K562 (cell line): ENCODE measurements around the gene LRRC19. TPM values are rescaled to one million over a fixed set of nuclear protein-coding genes. Genes with fewer than 3 reads are reported as not detected.

ENCODE experiments used
- ATAC-seq: fragments of 200-7000 bp; cut with Tn5 transposase; 3 replicates; pipeline ENCODE4 v1.9.1; 2020; ENCODE audit warnings: moderate library complexity
- BruUV-seq: library from RNA; stranded (reverse); fragments of 400-500 nt; replicated peaks from 2 replicates; lab custom pipeline; 2021; lab: Mats Ljungman, UMichigan
- CTCF ChIA-PET: fragments of 300-600 bp; formaldehyde crosslinking; extraction: SDS; loops from one replicate; lab custom pipeline; 2021; ENCODE audit warnings: low intra/inter-chr PET ratio; lab: Yijun Ruan, JAX
- POLR2A ChIA-PET: fragments of 300-600, 350-650 bp; sonication (Branson Sonifier 250); formaldehyde crosslinking; extraction: SDS; loops from one replicate; lab custom pipeline; 2021; ENCODE audit warnings: antibody characterized with exemption, inconsistent platforms; lab: Yijun Ruan, JAX
- DNase-seq, 4 experiments: peaks; one replicate each; pipeline versions ENCODE4 v3.0.0 to v3.0.0-alpha.2; 2011 to 2018; ENCODE audit warnings: low spot score in 3 of 4, mixed read lengths in 3 of 4; ENCODE audit errors: extremely low read depth in 1 of 4
- FAIRE-seq: peaks from 2 replicates; lab custom pipeline; 2011; peaks lifted over from hg19 to GRCh38; lab: Jason Lieb, UNC
- H2AFZ ChIP-seq: 2 replicates; pipeline ENCODE4 v1.6.0; 2011; ENCODE audit warnings: low read depth, low read length, control low read depth, inconsistent platforms
- H3K27ac ChIP-seq: fragments of 200-600 bp; 3 replicates; pipeline ENCODE4 v1.8.0; 2011; ENCODE audit warnings: low read depth, mild to moderate bottlenecking, control low read depth, inconsistent platforms, low read length, moderate library complexity, mixed read lengths; ENCODE audit errors: extremely low read depth
- H3K27me3 ChIP-seq, 2 experiments: fragments of 300-600 bp in 1 of 2; 2 replicates in 1 of 2; 3 replicates in 1 of 2; pipeline versions ENCODE4 v1.6.0 to v1.8.0; 2011; ENCODE audit warnings: inconsistent platforms in 2 of 2, low read length in 2 of 2, mild to moderate bottlenecking in 1 of 2, mixed read lengths in 1 of 2, moderate library complexity in 1 of 2; ENCODE audit not compliant: control insufficient read depth in 2 of 2, insufficient read depth in 2 of 2
- H3K36me3 ChIP-seq: fragments of 300-600 bp; 3 replicates; pipeline ENCODE4 v1.8.0; 2011; ENCODE audit warnings: mild to moderate bottlenecking, low read length, inconsistent platforms; ENCODE audit not compliant: control insufficient read depth, insufficient read depth
- H3K4me1 ChIP-seq, 2 experiments: fragments of 200-600 bp in 1 of 2; replicated peaks in 1 of 2; 2 replicates in 1 of 2; 3 replicates in 1 of 2; pipeline versions ENCODE4 v1.5.1 to v1.8.0; 2011; ENCODE audit warnings: inconsistent platforms in 2 of 2, low read length in 2 of 2, mild to moderate bottlenecking in 1 of 2, mixed read lengths in 1 of 2, moderate library complexity in 1 of 2; ENCODE audit not compliant: control insufficient read depth in 2 of 2, insufficient read depth in 2 of 2
- H3K4me2 ChIP-seq: 2 replicates; pipeline ENCODE4 v1.6.1; 2011; ENCODE audit warnings: low read length, control low read depth, inconsistent platforms, mixed read lengths; ENCODE audit not compliant: insufficient read depth
- H3K4me3 ChIP-seq: fragments of 200-600 bp; sonication (generic), shearing (Covaris generic); 2 replicates; pipeline ENCODE4 v1.5.1; 2016; ENCODE audit warnings: control low read depth, inconsistent platforms
- H3K79me2 ChIP-seq: fragments of 200-600 bp; 3 replicates; pipeline ENCODE4 v1.8.0; 2011; ENCODE audit warnings: low read length, inconsistent platforms; ENCODE audit not compliant: control insufficient read depth, insufficient read depth
- H3K9ac ChIP-seq, 2 experiments: 2 replicates each; pipeline versions ENCODE4 v1.6.0 to v1.6.1; 2011; ENCODE audit warnings: low read depth in 2 of 2, low read length in 2 of 2, control low read depth in 1 of 2, inconsistent platforms in 1 of 2, mild to moderate bottlenecking in 1 of 2, mixed read lengths in 1 of 2; ENCODE audit not compliant: insufficient read depth in 1 of 2
- H3K9me1 ChIP-seq: one replicate; pipeline ENCODE4 v1.6.0; 2011; ENCODE audit warnings: inconsistent platforms, mild to moderate bottlenecking, low read length, moderate library complexity; ENCODE audit not compliant: control insufficient read depth, insufficient read depth
- H3K9me3 ChIP-seq: replicated peaks from 2 replicates; pipeline ENCODE4 v1.5.1; 2011; ENCODE audit warnings: low read depth, low read length, inconsistent platforms; ENCODE audit not compliant: control insufficient read depth, insufficient read depth
- H4K20me1 ChIP-seq: replicated peaks from 2 replicates; pipeline ENCODE4 v1.6.1; 2011; ENCODE audit warnings: low read length, inconsistent platforms, mixed read lengths; ENCODE audit not compliant: control insufficient read depth, insufficient read depth
- C11orf30 ChIP-seq: fragments of 450-650 bp; IDR thresholded peaks from 2 replicates; pipeline ENCODE4 v1.6.1; 2016; ENCODE audit warnings: low read depth, mild to moderate bottlenecking
- EGR1 ChIP-seq: fragments of 450-650 bp; conservative IDR thresholded peaks from 2 replicates; pipeline ENCODE4 v1.6.1; 2017; ENCODE audit warnings: mild to moderate bottlenecking
- HDAC3 ChIP-seq: fragments of 450-650 bp; IDR thresholded peaks from 2 replicates; pipeline ENCODE4 v1.6.1; 2018; ENCODE audit warnings: borderline replicate concordance, mild to moderate bottlenecking, moderate library complexity; ENCODE audit not compliant: partially characterized antibody
- ILF3 ChIP-seq: fragments of 450-650 bp; IDR thresholded peaks from 2 replicates; pipeline ENCODE4 v1.6.1; 2018; ENCODE audit warnings: antibody characterized with exemption, mild to moderate bottlenecking, moderate library complexity, borderline replicate concordance
- KLF6 ChIP-seq: fragments of 250-450 bp; sonication (Bioruptor Pico); IDR thresholded peaks from 2 replicates; pipeline ENCODE4 v1.4.0; 2020; ENCODE audit warnings: mild to moderate bottlenecking, moderate library complexity, borderline replicate concordance
- NCOA6 ChIP-seq: fragments of 450-650 bp; IDR thresholded peaks from 2 replicates; pipeline ENCODE4 v1.6.1; 2017; ENCODE audit warnings: mild to moderate bottlenecking
- PTBP1 ChIP-seq: fragments of 200-400 bp; formaldehyde crosslinking; IDR thresholded peaks from 2 replicates; pipeline ENCODE4 v1.6.1; 2017; ENCODE audit warnings: low read depth, low read length
- PTRF ChIP-seq: fragments of 450-650 bp; IDR thresholded peaks from 2 replicates; pipeline ENCODE4 v1.6.1; 2016; ENCODE audit warnings: mild to moderate bottlenecking, missing genetic modification characterization, missing compliant biosample characterization
- RAD51 ChIP-seq: fragments of 450-650 bp; IDR thresholded peaks from 2 replicates; pipeline ENCODE4 v1.7.1; 2016; ENCODE audit warnings: low read depth, mild to moderate bottlenecking, borderline replicate concordance
- SAP30 ChIP-seq: fragments of 200-600 bp; sonication (generic); IDR thresholded peaks from 2 replicates; pipeline ENCODE4 v1.6.1; 2012; ENCODE audit warnings: borderline replicate concordance, low read depth, mild to moderate bottlenecking, moderate library complexity, low read length, control low read depth, inconsistent platforms; ENCODE audit not compliant: insufficient read depth, poor library complexity, severe bottlenecking
- ZBTB17 ChIP-seq: fragments of 450-650 bp; formaldehyde crosslinking; IDR thresholded peaks from 2 replicates; pipeline ENCODE4 v1.4.0; 2020; ENCODE audit warnings: mild to moderate bottlenecking
- ZNF347 ChIP-seq: fragments of 450-650 bp; formaldehyde crosslinking; IDR thresholded peaks from 2 replicates; pipeline ENCODE4 v1.4.0; 2020; ENCODE audit warnings: low read depth, mild to moderate bottlenecking, moderate library complexity
- ZNF444 ChIP-seq: fragments of 250-450 bp; sonication (Bioruptor Pico); IDR thresholded peaks from 2 replicates; pipeline ENCODE4 v1.4.0; 2020; ENCODE audit warnings: mild to moderate bottlenecking, moderate library complexity
- ZNF75A ChIP-seq: fragments of 450-650 bp; formaldehyde crosslinking; IDR thresholded peaks from 2 replicates; pipeline ENCODE4 v1.4.0; 2020; ENCODE audit warnings: mild to moderate bottlenecking
- ZNF785 ChIP-seq: fragments of 250-450 bp; sonication (Bioruptor Pico); IDR thresholded peaks from 2 replicates; pipeline ENCODE4 v1.4.0; 2020; ENCODE audit warnings: mild to moderate bottlenecking
- ZSCAN32 ChIP-seq: fragments of 450-650 bp; formaldehyde crosslinking; IDR thresholded peaks from 2 replicates; pipeline ENCODE4 v1.4.0; 2020; ENCODE audit warnings: mild to moderate bottlenecking, moderate library complexity
- WGBS: fragments of 100-300 bp; shearing (Covaris generic); methylation state at CpG from one replicate; pipeline ENCODE4 v1.1.6; 2016; ENCODE audit warnings: low coverage, mixed read lengths; ENCODE audit not compliant: insufficient coverage; ENCODE audit errors: missing lambda C conversion rate; 5-methylcytosine and 5-hydroxymethylcytosine counted together
- in situ Hi-C: fragments of 300-500 bp; cut with MboI; formaldehyde crosslinking; loops from 4 replicates; pipeline ENCODE4 v1.15.0; 2018; ENCODE audit warnings: inconsistent platforms, mixed read lengths
- intact Hi-C: fragments of 100-400 bp; cut with micrococcal nuclease; formaldehyde crosslinking; loops from 2 replicates; pipeline ENCODE4 v1.14.2; 2022
- polyA plus RNA-seq, 8 experiments: library from polyadenylated mRNA; depleted of rRNA in 4 of 8; stranded (reverse) in 5 of 8; unstranded in 3 of 8; fragments of >200 nt; fragmentation: Nextera tagmentation in 2 of 8; fragmentation: Illumina TruSeq in 1 of 8; extraction: Ambion mirVana in 2 of 8; extraction: Trizol in 1 of 8; gene quantifications; 2 replicates each; pipeline versions ENCODE4 v1.2.1 to v1.2.3, GENCODE V29; 2011 to 2014; ENCODE audit warnings: inconsistent platforms in 1 of 8, missing spikeins in 1 of 8
- total RNA-seq, 7 experiments: library from RNA; depleted of rRNA in 6 of 7; stranded (reverse); fragments of >200 nt in 6 of 7; fragmentation: Illumina TruSeq in 2 of 7; extraction: Trizol in 2 of 7; gene quantifications; 2 replicates each; pipeline versions ENCODE4 v1.2.1 to v1.2.3, GENCODE V29; 2011 to 2021; ENCODE audit warnings: low replicate concordance in 1 of 7
- TF ChIP-seq, protein P1 (sequence below): fragments of 450-650 bp; IDR thresholded peaks from 2 replicates; pipeline ENCODE4 v1.6.1; 2018; ENCODE audit warnings: mild to moderate bottlenecking, low read depth; ENCODE audit not compliant: partially characterized antibody

LRRC19 gene
- total and polyA plus RNA-seq, 9 of the 15 experiments (the other 6 are each of a cell fraction or from before 2014, with no cell fraction given), result not detected

DNA sequence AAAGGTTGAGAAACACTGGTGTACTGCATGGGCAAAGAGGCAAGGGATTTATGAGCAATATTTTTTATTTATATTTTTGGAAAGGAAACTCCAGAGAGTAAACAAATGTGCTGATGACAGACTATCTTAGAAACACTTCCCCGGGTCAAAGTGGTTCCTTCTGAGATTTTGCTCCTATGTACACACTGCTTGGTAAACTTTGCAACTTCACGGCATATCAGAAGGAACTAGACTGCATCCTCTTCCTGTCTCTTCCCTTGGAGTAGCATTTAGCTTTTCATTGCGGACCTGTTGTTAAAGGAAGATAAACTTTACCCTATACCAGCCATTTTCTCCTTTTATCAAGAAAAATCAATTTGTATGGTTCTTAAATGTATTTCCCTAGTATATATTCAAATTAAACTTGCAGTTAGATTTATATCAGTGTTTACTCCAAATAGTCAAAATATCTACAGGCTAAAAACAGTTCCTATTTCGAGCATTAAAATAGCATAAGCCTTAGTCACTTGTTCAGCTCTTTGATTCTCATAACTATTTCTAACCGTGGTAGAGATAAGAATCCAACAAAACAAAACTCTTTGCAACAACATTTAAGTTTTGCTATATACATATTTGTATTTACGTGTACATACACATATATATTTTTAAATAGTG is 48.0 kb upstream of the LRRC19 start (continued):
- TF ChIP-seq HDAC3 (no peak), RAD51 (no peak), C11orf30 (no peak)

DNA sequence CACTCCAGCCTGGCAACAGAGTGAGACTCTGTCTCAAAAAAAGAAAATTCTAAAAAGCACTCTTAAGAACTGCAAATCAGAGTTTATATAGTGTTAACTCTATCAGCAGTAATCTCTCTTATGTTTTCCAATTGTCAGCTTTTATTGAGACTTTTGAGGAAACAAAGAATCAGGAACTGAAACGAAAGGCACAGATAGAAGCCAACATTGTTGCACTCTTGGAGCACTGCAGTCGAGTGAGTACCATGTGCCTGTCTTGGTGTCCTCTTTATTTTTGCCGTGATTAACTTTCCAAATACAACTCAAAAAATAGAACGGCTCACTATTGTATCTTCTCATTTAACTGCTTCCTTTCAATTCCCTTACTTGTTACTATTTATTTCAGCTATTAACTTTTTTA is 41.7 kb upstream of the LRRC19 start:
- WGBS, result 40% methylated on average over 1 of the region's 4 CpGs
- Histone ChIP-seq H3K9me1 (no peaks in the 10 kb centered on the region), H3K27me3 (no peaks in the 10 kb centered on the region), H3K79me2 (no peaks in the 10 kb centered on the region), H3K4me2 (no peak overlapping the region), H3K9me3 (no peaks in the 10 kb centered on the region), H2AFZ (no peak overlapping the region), H3K4me3 (no peak overlapping the region), H3K9ac (no peak overlapping the region), H3K4me1 (no peaks in the 10 kb centered on the region), H3K27ac (no peak overlapping the region), H4K20me1 (no peaks in the 10 kb centered on the region), H3K36me3 (no peaks in the 10 kb centered on the region)
- TF ChIP-seq ZNF785 (CRISPR knock-in tag) (no peak), PTBP1 (no peak), SAP30 (no peak), KLF6 (CRISPR knock-in tag) (no peak), ZNF75A (no peak), ILF3 (no peak), NCOA6 (no peak), ZNF444 (CRISPR knock-in tag) (no peak), PTRF (tag) (no peak), ZNF347 (no peak), EGR1 (no peak), ZBTB17 (CRISPR knock-in tag) (no peak), ZSCAN32 (CRISPR knock-in tag) (no peak)
- TF ChIP-seq, protein P1, sequence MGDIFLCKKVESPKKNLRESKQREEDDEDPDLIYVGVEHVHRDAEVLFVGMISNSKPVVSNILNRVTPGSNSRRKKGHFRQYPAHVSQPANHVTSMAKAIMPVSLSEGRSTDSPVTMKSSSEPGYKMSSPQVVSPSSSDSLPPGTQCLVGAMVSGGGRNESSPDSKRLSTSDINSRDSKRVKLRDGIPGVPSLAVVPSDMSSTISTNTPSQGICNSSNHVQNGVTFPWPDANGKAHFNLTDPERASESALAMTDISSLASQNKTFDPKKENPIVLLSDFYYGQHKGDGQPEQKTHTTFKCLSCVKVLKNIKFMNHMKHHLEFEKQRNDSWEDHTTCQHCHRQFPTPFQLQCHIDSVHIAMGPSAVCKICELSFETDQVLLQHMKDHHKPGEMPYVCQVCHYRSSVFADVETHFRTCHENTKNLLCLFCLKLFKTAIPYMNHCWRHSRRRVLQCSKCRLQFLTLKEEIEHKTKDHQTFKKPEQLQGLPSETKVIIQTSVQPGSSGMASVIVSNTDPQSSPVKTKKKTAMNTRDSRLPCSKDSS, result no peak
- no peak for ATAC-seq
- no TSS peak for BruUV-seq
- ChIA-PET POLR2A (no interaction called here), CTCF (no interaction called here)
- DNase-seq, result no peak
- intact Hi-C loops (no loop called here), in situ Hi-C loops (no loop called here)
- no peak for FAIRE-seq
